ENCODE results near the gene MRPL38. TPM values are rescaled to one million over a fixed set of nuclear protein-coding genes. Genes with fewer than 3 reads are reported as not detected.

The MRPL38 gene
- total RNA-seq, 1 experiment from 2014 or later, result 74.5 TPM

GRCh38 chr17:75850928-75851692 lies 53.6 kb downstream of the MRPL38 start:
- Histone ChIP-seq H3K36me3 (ENCODE audit: low read depth, low read length) (peaks cover 31% of the 10 kb centered on the region; the same call in 1 of the 2 replicates), H3K79me2 (ENCODE audit: low read length) (peaks cover 24% of the 10 kb centered on the region), H3K9me3 (ENCODE audit: low read length) (no peaks in the 10 kb centered on the region), H3K27ac (ENCODE audit: low read length) (peak overlapping the region; percentile 12; the same call in 1 of the 2 replicates), H3K9me2 (replicated peaks; ENCODE audit: low read length) (no peaks in the 10 kb centered on the region), H3F3A (ENCODE audit: low read length, unreplicated experiment) (no peaks in the 10 kb centered on the region), H4K20me1 (ENCODE audit: low read length) (no peaks in the 10 kb centered on the region), H3K4me3 (ENCODE audit: low read length) (no peak overlapping the region), H3K4me2 (ENCODE audit: low read length) (no peak overlapping the region), H3K9ac (ENCODE audit: low read length) (no peak overlapping the region), H2AFZ (ENCODE audit: low read length) (no peak overlapping the region), H3K4me1 (ENCODE audit: insufficient read depth, low read length) (peaks cover 33% of the 10 kb centered on the region), H3K27me3 (ENCODE audit: low read length) (no peaks in the 10 kb centered on the region)
- CTCF ChIA-PET, result no interaction called here
- intact Hi-C loops (cut with micrococcal nuclease), result no loop called here
- no peak for TF ChIP-seq EZH2 (IDR thresholded peaks at IDR 0.05; ENCODE audit: low read length, unreplicated experiment)
- no peak for TF ChIP-seq EZH2phosphoT487 (IDR thresholded peaks at IDR 0.05; ENCODE audit: borderline replicate concordance, low read length)
- TF ChIP-seq CTCF (conservative IDR thresholded peaks at IDR 0.05; ENCODE audit: low read depth, low read length), result no peak
- no TSS peak for BruUV-seq (replicated peaks)
- ATAC-seq (no peak), DNase-seq (no peak)
- POLR2A ChIA-PET (ENCODE audit: unreplicated experiment), result no interaction called here

GRCh38 chr17:75849724-75850123 lies 55.0 kb downstream of the MRPL38 start:
- intact Hi-C loops (cut with micrococcal nuclease), result loop anchor here (5.0 kb wide), 1 partner anchor 77 kb away; no protein-coding TSS in a partner anchor
- no peaks in the 10 kb centered on the region for H3K9me2 ChIP-seq (replicated peaks; ENCODE audit: low read length)
- H3F3A ChIP-seq (ENCODE audit: low read length, unreplicated experiment), result peaks cover 5% of the 10 kb centered on the region
- no peaks in the 10 kb centered on the region for H4K20me1 ChIP-seq (ENCODE audit: low read length)
- ChIA-PET CTCF (interaction anchor here (1.0 kb wide), 1 partner anchor 21 kb away, joined by 3 read pairs; no protein-coding TSS in a partner anchor), POLR2A (ENCODE audit: unreplicated experiment) (no interaction called here)
- H3K27me3 ChIP-seq (ENCODE audit: low read length), result no peaks in the 10 kb centered on the region
- no peak overlapping the region for H3K9ac ChIP-seq (ENCODE audit: low read length)
- H3K4me1 ChIP-seq (ENCODE audit: insufficient read depth, low read length), result peaks cover 45% of the 10 kb centered on the region
- no peak overlapping the region for H2AFZ ChIP-seq (ENCODE audit: low read length)
- BruUV-seq (replicated peaks), result no TSS peak
- no peak overlapping the region for H3K4me2 ChIP-seq (ENCODE audit: low read length)
- TF ChIP-seq EZH2 (IDR thresholded peaks at IDR 0.05; ENCODE audit: low read length, unreplicated experiment) (no peak), CTCF (conservative IDR thresholded peaks at IDR 0.05; ENCODE audit: low read depth, low read length) (no peak), EZH2phosphoT487 (IDR thresholded peaks at IDR 0.05; ENCODE audit: borderline replicate concordance, low read length) (no peak)
- DNase-seq, result no peak
- H3K9me3 ChIP-seq (ENCODE audit: low read length), result no peaks in the 10 kb centered on the region
- H3K27ac ChIP-seq (ENCODE audit: low read length), result no peak overlapping the region
- no peak overlapping the region for H3K4me3 ChIP-seq (ENCODE audit: low read length)
- H3K79me2 ChIP-seq (ENCODE audit: low read length), result peaks cover 22% of the 10 kb centered on the region
- ATAC-seq, result no peak
- H3K36me3 ChIP-seq (ENCODE audit: low read depth, low read length), result peaks cover 31% of the 10 kb centered on the region; the same call in 1 of the 2 replicates

- no peaks in the 10 kb centered on the region for H3K9me2 ChIP-seq (replicated peaks; ENCODE audit: low read length)
- H3K27me3 ChIP-seq (ENCODE audit: low read length), result no peaks in the 10 kb centered on the region
- ChIA-PET CTCF (interaction anchor here (1.0 kb wide), 1 partner anchor 21 kb away, joined by 3 read pairs; no protein-coding TSS in a partner anchor), POLR2A (ENCODE audit: unreplicated experiment) (no interaction called here)
- peaks cover 45% of the 10 kb centered on the region for H3K4me1 ChIP-seq (ENCODE audit: insufficient read depth, low read length)
- TF ChIP-seq EZH2phosphoT487 (IDR thresholded peaks at IDR 0.05; ENCODE audit: borderline replicate concordance, low read length), result no peak
- TF ChIP-seq EZH2 (IDR thresholded peaks at IDR 0.05; ENCODE audit: low read length, unreplicated experiment), result no peak
- TF ChIP-seq CTCF (conservative IDR thresholded peaks at IDR 0.05; ENCODE audit: low read depth, low read length), result no peak
- no peaks in the 10 kb centered on the region for H3K9me3 ChIP-seq (ENCODE audit: low read length)
- no peak overlapping the region for H2AFZ ChIP-seq (ENCODE audit: low read length)
- intact Hi-C loops (cut with micrococcal nuclease), result loop anchor here (5.0 kb wide), 1 partner anchor 77 kb away; no protein-coding TSS in a partner anchor
- H3K79me2 ChIP-seq (ENCODE audit: low read length), result peaks cover 18% of the 10 kb centered on the region
- BruUV-seq (replicated peaks), result no TSS peak
- H3K9ac ChIP-seq (ENCODE audit: low read length), result no peak overlapping the region
- no peak overlapping the region for H3K27ac ChIP-seq (ENCODE audit: low read length)
- ATAC-seq, result no peak
- H3F3A ChIP-seq (ENCODE audit: low read length, unreplicated experiment), result peaks cover 5% of the 10 kb centered on the region
- H3K4me3 ChIP-seq (ENCODE audit: low read length), result no peak overlapping the region
- peaks cover 31% of the 10 kb centered on the region; the same call in 1 of the 2 replicates for H3K36me3 ChIP-seq (ENCODE audit: low read depth, low read length)
- no peak for DNase-seq
- no peaks in the 10 kb centered on the region for H4K20me1 ChIP-seq (ENCODE audit: low read length)
- H3K4me2 ChIP-seq (ENCODE audit: low read length), result no peak overlapping the region
Measured at GRCh38 chr17:75849279-75849646, 55.4 kb downstream of the MRPL38 start.
